K562 treated with DMSO at 1 percent for 24 hours (cell line): ENCODE results near the gene HEXIM2. TPM values are rescaled to one million over a fixed set of nuclear protein-coding genes. Genes with fewer than 3 reads are reported as not detected.

ENCODE experiments used
- total RNA-seq: library from RNA; unstranded; fragments of 300-600 nt; gene quantifications from 2 replicates; pipeline ENCODE4 v1.2.3, GENCODE V29; 2022; ENCODE audit warnings: low read depth; ENCODE audit not compliant: insufficient read depth

The HEXIM2 gene
- total RNA-seq = 7.2 and 9.2 TPM in 2 replicates

DNA sequence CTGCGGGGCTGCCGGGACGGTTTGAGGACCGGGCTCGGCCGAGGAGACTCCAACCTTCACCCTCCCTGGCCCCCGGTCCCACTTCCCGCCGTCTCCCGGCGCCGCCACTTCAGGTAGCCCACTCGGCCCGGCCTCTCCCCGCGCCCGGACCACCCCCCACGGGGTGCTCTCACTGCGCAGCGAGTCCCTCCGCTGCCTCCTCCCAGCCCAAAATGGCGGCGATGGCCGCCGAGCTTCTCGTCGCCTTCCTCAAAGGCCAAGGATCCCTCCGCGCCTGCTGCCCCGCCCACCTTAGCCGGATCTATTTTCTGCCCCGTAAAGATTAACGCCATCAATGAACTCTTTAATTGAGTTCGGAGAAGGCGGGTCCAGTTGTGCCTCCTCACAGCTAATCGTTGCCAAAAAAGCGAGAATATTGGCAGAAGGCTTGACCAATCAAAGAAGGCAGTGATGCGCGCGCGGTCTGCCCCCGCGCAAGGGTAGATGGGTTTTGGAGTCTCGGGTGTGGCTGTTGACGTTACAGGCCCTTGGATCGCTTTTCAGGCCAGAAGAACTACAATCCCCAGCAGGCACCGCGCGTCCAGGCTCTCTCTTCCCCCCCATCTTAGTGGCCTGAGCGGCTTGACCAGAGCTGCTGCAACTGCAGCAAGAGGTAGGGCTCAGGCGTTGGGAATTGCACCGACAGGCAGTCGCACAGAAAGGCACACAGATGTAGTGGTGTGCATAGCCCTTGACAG, at the start of gene HEXIM2:
Gene HEXIM2 (plus strand): TSS at position 588 of the 737 bp plus-strand sequence. CDS start 919 bp downstream, outside the sequence.

DNA sequence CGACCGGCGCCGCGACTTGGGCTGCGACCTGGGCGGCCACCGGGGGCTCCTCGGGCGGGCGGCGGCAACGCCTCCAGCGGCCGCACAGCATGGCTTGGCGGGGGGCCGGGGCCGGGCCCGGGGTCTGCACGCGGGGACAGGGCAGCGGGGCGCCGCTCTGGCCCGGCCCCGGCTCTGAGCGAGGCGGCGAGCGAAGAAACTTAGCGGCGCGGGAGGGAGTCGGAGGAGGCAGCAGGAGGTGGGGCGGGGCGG, 29.4 kb upstream of the HEXIM2 start, which contains the start of gene PLCD3:
Gene PLCD3 (minus strand): TSS at position 196 of the 252 bp plus-strand sequence. CDS start 105 bp downstream, at position 91.

DNA sequence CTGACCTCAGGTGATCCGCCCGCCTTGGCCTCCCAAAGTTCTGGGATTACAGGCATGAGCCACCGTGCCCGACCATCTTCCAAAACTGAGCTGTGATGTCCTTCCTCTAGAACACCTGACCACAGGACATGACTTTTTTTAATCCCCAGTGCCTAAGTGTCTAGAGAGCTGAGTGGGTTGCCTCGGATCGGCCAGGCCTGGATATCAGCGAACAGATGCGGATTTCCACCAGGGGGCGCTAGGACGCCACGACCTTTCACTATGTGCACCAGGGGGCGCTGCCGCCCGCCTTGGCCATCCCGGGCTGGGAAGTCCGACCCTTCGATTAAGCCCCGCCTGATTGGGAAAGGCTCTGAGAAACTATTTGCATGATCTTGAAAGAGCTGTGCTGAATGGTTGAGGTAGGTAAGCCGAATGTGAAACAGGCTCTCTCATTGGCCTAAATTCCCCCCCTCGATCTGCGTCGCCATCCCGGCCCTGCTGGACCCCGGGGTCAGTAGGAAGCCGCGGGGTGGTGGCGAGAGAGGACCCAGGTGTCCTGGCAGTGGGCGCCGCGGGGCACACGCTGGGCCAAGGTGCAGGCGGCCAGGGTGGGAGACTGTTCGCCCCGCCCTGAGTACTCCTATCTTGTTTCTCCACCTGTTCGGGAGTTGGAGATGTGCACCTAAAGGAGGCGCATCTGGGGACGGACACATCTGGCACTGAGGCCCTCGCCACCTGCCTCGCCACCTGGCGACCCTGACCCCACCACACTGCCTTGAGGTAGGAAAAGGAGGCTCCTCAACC, 26.3 kb upstream of the HEXIM2 start, which contains the start of gene ACBD4:
Gene ACBD4 (plus strand): TSS at position 496 of the 786 bp plus-strand sequence. CDS start 458 bp downstream, outside the sequence.

GRCh38 chr17:45148183-45149036, 13.3 kb upstream of the HEXIM2 start, which contains the start of gene HEXIM1:
Gene HEXIM1, plus strand, starts transcription at chr17:45148475. Its CDS starts 716 bp downstream, at chr17:45149191.

Other genes with a start within 250 kb of the HEXIM2 start
- 1.4 and 2.6 TPM in 2 replicates for gene GFAP, start 246.4 kb upstream of the HEXIM2 start, total RNA-seq
- gene KIF18B, start 214.1 kb upstream of the HEXIM2 start, total RNA-seq = 20.7 and 22.2 TPM in 2 replicates
- gene C1QL1, start 193.6 kb upstream of the HEXIM2 start, total RNA-seq = 1.9 and 2.5 TPM in 2 replicates
- 63.2 and 70.5 TPM in 2 replicates for gene DCAKD, start 110.2 kb upstream of the HEXIM2 start, total RNA-seq
- gene NMT1, start 100.6 kb upstream of the HEXIM2 start, total RNA-seq = 106 and 114 TPM in 2 replicates
- 12.3 and 12.7 TPM in 2 replicates for gene PLCD3, start 29.4 kb upstream of the HEXIM2 start, total RNA-seq
- 16.9 and 18.5 TPM in 2 replicates for gene ACBD4, start 26.2 kb upstream of the HEXIM2 start, total RNA-seq
- 33.8 and 40.1 TPM in 2 replicates for gene HEXIM1, start 13.4 kb upstream of the HEXIM2 start, total RNA-seq
- gene FMNL1, start 60.0 kb downstream of the HEXIM2 start, total RNA-seq = 70.5 and 72.7 TPM in 2 replicates
- gene SPATA32, start 100.2 kb downstream of the HEXIM2 start, total RNA-seq = not detected in 2 replicates
- gene MAP3K14, start 155.1 kb downstream of the HEXIM2 start, total RNA-seq = 7.3 and 8.6 TPM in 2 replicates